HUDEP-2 (cell line): ENCODE results near the gene BCAR3.

Source experiments
- DNase-seq, 76 experiments: peaks; one replicate each; lab custom pipeline; 2025; ENCODE audit not compliant: unreplicated experiment in 76 of 76; lab: John Stamatoyannopoulos, UW

Gene BCAR3

DNA sequence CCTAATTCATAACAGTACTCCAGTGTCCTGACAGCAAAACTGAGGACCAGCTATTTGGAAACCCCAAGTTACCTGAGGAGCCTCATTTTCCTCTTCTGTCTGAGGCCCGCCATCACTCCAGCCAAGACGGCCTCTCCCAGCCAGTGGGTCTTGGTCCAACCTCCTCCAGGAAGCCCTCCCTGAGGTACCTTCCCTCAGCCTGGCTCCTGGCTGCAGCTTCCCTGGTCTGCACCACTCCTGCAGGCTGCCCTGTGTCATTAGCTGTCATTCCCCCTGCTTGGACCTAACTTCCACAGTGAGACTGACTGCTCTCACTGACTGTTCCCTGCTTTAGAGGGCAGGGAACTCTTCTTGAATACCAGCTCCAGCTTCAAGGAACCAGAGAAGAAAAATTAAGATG is 33.0 kb downstream of the BCAR3 start:
- DNase-seq: no peak

DNA sequence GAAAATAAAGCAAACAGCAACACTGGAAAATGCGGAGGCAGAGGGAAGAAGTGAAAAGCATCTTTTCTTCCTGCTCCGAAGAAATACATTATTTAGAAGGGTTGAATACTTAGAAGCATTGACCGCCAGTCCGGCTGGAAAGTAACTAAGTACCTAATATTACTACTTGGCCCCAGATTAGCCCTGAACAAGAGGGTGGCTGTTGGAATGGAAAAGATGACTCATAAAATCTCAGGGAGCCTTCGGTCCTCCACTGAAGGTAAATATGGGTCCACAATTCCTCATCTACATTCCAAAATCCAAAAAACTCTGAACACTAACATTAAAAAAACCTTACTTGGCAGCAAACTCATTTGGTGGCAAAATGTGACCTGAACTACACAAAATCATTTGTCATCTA is 40.1 kb downstream of the BCAR3 start:
- DNase-seq: no peak

DNA sequence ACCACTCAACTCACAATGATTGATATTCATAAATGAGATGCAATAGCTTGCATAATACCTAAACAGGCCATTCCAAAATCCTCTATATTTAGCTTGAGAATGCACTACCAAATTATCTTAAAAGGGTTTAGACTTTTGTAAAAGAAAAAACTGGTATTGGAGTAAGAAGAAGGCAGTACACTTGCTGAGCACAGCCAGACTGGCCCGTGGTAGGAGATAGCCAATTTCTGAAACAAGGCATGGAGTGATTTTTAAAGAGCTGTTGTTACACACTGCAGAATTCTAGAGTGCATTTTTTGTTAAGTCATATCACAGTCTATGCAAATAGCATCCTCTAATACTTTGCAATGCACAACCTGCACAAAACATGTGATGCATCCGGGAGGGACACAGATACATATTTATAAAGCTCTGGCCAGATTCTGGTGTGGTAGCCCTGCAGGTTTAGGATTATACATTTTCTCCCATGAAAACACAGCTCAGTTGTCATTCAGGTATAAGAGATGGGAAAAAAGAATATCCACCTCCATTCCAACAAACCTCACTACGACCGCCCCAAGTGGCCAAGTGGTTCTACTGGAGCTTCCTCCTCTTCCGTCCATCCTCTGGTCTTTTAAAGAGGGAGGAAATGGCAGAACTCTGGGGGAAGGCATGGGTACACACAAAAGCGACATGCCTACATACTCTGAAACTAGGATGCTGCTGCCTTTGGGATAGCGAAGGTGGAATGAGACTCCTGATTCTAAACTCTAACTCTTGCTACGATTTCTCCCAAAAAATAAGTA is 40.8 kb downstream of the BCAR3 start:
- no peak for DNase-seq

DNA sequence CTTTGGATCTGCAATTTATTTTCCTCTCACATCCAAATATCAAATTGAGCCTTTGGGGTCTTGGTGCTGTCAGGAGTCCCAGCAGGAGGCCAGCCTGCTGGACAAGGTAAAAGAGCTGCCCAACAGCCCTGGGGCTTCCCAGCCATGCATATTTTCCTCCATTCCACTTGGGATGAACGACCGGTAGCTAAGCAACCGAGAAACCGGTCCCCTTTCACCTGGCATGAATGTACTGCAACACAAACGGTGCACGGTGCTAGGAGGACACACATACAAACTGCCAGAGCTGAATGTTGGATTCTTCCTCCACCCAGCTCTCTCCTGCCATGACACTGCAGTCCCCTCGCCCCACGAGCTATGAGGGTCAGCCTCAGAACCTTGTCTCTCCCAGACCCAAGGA is 42.7 kb downstream of the BCAR3 start:
- no peak for DNase-seq

DNA sequence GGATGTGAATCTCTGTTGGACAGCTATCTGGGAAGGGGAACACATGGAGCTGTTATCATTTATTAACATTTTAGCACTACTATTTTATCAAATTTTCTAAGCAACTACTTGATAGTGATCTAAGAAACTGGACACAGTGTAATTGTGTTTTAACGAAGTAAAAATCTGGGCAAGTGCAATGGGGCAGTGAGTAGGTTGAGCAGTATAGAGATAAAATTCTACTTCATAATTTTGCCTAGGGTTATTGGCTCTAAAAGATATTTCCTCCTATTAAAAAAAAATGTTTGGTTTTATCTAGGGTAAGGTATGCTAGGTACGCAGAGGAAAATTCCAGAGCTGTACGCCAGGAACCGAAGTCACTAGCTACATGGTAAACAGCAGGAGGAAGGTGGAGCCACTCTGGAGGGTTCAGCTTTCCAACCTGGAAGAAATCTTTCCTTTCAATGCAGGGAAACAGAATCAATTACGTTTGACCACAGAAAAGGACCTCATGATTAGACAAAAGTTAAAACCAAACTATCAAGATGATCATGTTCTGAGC is 43.3 kb downstream of the BCAR3 start:
- no peak for DNase-seq

DNA sequence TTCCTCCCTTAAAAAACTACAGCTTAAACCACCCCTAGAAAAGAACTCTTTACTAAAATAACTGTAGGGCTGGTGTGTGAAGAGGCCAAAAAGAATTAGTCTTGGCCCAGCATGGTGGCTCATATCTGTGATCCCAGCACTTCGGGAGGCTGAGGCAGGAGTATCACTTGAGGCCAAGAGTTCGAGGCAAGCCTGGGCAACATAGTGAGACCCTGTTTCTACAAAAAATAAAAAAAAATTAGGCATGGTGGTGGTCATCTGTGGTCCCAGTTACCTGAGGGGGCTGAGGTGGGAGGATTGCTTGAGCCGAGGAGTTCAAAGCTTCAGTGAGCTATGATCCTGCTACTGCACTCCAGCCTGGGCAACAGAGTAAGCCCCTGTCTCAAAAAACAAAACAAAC is 44.9 kb downstream of the BCAR3 start:
- DNase-seq: no peak

DNA sequence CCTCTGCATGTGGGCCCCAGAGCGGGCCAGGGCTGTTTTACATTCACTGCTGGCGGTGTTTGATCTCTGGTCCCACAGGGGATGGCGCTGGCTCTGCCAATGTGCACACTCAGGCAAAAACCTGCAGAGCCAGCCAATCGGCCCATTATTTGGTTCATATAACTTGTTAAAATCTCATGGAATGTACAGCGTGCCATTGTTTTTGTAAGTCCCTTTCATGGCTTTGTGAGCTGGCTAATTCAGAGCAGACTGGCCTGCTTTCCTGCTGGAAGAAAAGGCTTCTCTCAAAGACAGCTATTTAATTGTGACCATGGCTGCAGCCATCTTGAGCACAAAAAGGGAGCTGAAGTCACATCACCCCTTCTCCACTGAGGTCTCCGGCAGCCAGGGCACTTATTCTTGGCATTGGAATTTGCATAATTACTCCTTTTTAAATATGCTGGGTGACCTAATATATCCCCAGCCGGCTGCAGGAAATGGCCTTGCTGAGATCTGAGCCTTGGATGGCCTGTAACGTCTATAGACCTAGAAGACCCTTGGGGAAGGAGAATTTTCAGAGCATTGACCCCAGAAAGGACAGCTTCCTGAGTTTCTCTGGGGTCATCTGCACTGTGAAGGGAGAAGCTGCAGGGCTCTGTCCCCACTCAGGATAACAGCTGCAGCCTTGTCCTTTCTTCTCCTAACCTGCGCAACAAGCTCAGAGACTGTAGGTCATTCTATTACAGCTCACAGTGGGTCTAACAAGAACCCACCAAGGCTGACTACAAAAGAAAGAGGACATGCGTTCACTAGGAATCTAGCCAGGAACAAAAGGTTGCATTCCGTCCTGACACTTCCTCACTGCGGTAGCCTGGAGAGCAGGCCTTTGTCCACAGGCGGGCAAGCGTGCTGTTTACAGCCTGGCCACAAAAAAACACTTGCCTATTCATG is 45.8 kb downstream of the BCAR3 start:
- DNase-seq: no peak

DNA sequence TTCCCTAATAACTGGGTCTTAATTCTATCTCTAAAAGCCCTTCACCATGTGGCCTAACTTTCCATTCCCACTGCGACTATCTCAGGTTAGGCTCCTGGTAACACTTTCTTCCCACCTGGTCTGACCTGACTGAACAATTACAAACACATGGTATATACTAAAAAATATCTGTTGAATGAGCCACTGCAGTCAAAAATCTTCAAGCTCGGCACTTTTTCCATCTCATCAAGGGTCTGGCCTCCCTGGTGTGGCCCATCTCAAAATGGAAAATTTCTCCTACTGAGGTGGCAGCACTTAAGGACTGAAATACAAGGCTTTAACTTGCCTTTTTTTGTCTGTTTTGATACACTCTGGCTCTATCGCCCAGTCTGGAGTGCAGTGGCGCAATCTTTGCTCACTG is 48.3 kb downstream of the BCAR3 start:
- no peak for DNase-seq

DNA sequence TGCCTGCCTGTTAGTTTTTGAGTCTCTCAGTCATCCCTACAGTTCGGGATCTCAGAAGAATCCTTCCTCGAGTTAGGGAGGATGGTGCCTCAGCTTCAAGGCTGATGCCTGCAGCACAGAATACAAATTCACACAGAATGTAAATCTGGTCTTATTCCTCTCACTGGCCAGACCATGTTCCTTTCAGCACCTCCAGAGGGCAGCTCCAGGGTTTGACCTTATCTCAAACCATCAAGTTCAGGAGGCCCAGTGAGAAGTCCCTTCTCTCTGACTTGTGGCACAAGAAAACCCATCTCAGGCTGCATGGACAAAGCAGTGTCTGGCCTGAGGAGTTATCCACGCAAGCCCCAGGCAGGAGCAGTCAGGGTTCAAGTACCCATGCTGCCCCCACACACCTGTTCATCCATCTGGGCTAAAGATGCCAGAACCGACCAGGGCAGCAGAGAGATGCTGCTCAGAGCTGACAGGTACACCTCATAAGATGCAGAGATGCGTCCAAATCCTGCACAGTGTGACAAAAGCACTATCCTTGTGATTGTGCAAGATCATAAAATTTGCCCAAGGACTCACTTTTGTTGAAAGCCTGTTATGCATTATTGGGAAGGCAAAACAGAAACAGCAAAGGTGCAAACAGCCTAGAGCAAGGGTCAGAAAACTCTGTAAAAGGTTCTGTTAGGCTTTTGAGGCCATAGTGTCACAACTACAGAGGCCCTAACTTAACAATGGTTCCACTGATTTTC is 49.8 kb downstream of the BCAR3 start:
- peak in 37 of 76 experiments; percentile 2 to 47 (median 17) for DNase-seq

DNA sequence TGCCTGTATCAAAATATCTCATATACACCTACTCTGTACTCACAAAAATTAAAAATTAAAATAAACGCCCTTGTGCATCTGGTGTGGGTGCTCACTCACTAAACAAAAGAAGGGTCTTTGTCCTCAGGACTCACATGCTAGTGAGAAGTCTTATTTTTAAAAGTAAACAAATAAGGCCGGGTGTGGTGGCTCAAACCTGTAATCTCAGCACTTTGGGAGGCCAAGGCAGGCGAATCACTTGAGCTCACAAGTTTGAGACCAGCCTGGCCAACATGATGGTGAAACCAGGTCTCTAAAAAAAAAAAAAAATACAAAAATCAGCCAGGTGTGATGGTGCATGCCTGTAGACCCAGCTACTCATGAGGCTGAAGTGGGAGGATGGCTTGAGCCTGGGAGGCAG is 51.5 kb downstream of the BCAR3 start:
- DNase-seq: no peak

DNA sequence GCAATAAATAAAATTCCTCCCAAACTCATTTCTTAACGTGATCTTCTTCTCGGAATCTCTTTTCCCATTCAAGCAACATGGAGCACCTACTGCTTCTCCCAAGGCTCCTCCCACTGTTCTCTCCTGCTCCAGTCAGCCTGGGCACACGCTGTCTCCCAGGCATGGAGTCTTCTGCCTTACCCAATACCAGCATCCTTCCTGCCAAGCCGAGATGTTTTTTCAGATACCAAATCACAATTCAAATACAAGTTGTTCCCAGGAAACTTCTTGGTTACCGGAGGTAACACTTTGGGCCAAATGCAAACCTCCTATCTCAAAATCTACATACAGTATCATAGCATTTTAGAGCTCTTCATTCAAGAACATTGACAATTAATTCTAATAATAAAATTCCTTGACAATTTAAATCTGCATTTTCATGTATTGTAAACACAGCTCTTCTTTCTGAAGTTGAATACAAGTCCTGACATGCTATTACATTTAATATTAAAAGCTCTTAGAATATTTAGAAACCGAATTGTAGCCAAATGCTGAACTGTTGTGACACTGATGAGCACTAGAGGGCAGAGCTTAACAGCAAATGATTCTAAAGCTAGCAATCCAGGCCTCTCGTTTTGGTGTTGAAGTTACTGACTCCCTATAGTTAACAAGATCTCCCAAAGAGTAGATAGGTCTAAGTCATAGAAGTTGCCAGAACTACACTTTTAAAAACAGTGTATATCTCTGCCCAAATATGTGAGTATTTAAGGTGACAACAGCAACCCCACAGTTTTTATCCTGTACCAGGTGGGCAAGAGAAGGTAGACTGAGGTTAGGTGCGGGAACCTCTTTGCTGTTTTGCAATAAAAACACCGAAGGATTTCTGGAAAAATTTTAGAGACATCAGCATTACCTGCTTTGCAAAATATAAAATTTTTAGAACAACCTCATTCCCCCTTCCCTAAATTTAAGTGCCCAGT is 52.3 kb downstream of the BCAR3 start:
- DNase-seq: peak in 41 of 76 experiments; percentile 3 to 67 (median 43)

DNA sequence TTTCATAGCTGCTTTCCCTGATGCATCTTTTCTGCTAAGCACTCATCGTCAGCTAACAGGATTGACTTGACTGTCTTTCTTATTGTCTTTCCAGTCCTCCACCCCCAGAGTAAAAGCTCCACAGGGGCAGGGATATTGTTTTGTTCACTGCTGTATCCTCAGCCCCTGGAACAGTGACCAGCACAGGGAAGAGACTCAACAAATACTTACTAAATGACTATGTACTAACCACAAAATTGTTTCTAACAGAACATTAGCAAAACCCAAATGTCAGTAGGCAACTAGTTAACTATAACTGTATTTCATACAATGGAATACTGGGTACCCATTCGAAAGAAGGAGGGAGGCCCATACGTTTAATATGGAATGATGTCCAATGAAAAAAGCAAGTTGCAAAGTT is 53.0 kb downstream of the BCAR3 start:
- DNase-seq: no peak

DNA sequence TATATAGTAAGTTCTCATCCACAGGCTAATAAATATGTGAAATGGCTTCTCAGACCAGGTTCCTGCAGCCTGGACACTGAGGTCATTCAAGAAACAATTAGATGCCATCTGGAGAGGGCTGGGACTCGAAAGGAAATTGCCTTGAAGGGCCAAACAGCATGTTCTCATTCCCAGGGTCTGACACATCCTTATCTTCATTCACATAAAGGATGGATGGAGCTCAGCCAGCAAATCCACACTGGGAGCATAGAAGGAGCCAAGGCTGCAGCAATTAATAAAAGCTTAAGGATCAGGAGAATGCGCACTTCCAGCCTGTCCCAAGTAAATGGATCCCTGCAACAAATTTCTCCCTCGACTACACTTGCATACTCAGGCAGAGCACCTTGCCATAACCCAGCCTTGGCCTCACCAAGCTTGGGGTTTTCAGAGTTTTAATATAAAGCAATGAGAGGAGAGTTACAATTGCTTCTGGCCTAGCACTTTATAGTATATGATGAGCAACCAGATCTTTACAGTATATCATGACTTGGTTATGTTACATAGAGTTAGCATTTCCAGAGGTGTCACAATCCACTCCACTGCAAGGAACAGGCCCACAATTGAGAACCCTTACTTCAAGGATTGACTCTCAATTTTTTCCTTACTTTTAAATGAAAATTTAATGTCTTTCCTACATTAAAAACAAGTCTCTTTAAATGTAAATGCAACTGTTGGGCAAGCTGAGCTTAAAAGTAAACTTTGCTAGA is 55.9 kb downstream of the BCAR3 start:
- no peak for DNase-seq

DNA sequence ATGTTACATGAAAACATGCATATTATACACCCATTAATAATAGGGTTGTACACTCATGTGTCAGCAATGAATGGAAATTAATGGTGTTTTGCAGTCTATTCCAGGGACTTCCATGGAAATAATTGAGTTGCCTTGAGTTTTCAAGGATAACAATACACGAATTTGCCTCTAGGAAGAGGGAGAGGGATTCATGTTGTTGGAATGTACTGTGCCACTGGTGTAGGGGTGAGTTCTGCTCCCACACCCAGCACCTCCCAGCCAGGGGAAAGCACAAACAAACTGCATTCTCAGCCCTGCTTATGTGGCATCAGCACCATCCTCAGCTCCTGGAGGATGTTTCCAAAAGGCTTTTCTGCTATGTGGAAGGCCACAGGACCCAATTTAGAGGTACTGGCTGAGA is 57.8 kb downstream of the BCAR3 start:
- DNase-seq: no peak

DNA sequence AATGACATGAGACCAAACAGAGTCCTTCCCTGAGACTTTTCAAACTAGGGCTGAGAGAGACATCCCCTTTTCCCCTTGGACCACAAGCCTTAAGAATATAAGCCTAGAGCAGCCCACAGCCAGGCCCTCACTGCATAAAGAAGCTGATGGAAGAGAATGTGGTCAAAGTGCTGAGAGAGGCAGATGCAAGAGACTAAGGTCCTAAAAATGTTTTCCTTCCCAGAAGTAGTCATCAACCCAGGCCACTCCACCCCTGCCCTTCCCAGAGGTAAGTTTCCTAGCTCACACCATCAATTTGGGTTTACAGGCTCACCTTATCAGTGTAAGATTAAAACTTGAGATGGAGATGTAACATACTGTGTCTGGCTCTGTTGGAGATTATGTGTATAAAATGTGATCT is 58.2 kb downstream of the BCAR3 start:
- DNase-seq: no peak

DNA sequence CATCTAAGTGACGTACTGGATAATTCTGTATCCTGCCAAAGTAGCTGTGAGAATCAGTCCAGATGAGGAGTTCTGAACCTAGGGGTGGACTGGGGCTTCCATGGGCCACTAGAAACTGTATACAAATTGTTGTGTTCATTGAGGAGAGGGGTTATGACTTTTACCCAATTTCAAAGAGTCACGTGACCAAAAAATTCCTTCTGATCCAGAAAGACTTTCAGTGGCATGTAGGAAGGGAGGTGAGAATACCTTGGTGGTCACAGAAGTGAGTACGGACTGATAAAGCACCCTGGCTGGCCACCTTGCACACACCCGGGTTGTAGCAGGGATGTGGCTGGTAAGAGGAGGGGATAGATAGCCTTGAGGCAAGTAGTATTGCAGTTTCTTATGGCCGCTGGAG is 60.4 kb downstream of the BCAR3 start:
- no peak for DNase-seq

DNA sequence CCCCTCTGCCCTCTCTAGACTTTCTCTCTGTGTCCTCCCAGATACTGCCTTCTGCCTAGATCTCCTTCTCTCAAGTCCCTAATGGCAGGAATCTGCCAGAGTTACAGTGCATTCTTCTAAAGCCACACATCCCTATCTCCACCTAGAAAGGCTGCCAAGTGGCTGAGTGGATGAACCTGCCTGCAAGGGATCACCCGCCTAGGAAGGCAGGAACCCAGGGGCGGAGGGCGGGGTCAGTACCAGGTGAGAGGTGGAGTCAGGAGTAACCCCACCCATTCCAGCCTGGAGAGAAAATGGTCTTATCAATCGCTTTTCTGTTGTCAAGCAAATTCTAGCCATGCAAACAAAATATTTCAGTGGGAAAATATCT is 60.8 kb downstream of the BCAR3 start:
- peak in 1 of 76 experiments; percentile 2 for DNase-seq

DNA sequence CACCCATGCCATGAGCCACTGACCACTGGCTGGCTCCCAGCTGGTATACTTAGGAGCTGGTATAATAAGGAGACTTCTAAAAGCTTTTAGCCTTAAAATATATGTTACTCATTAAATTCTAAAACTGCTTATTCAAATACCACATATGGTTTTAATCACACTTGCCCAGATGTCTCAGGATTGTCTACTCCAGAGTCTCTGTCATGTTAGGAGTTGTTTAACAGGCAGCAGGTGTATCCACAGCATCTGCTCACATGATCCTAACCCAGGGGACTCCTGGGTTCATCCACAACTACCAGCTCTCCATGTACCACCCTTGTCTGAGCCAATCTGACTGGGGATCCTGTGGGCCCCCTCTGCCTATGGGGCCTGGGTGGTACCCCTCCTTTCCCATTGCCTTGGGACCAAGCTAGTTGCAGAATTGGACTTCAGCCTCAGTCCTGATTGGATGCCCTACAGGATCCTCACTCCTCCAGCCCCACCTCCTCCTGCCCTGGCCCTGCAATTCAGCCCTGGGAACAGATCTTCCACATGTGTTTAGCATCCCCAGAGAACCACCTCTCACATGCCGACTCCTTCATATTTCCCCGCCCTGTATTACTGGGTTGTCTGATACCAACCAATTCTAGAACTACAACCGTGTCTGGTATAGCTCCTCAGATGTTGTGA is 61.3 kb downstream of the BCAR3 start:
- DNase-seq: no peak
